ENCODE data around the gene KCNJ11. TPM values are rescaled to one million over a fixed set of nuclear protein-coding genes. Genes with fewer than 3 reads are reported as not detected.

Gene KCNJ11
- polyA plus RNA-seq, 1 donor (not counting 4 experiments of a cell fraction or from before 2014, with no cell fraction given): 0.03 TPM

DNA sequence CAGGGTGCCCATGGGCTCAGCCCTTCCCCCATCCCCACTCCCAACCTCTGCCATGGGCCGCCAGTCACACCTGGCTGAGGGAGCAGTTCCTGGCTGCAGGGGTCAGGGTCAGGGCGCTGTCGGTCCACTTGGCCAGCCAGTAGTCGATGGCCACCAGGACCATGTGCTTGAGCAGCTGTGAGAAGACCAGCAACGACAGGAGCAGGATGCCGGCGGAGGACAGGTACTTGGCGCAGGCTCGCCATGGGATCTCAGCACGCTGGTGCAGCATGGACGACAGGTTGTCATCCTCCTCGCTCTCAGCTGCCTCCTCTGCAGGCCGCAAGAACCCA is 18.3 kb upstream of the KCNJ11 start:
- no peaks in the 10 kb centered on the region for H4K20me1 ChIP-seq (ENCODE audit: control insufficient read depth, extremely low read depth, insufficient read depth, low read length)
- no peak overlapping the region for H3K4me2 ChIP-seq (ENCODE audit: control insufficient read depth, extremely low read depth, insufficient read depth, low read depth, low read length)
- H3K9ac ChIP-seq (ENCODE audit: control insufficient read depth, extremely low read depth, insufficient read depth, low read length): no peak overlapping the region
- no peak for DNase-seq (ENCODE audit: low read depth, low spot score)
- FAIRE-seq: no peak
- H2AFZ ChIP-seq (ENCODE audit: control insufficient read depth, low read length): no peak overlapping the region
- H3K27ac ChIP-seq (ENCODE audit: control insufficient read depth, insufficient read depth, low read length): no peak overlapping the region
- no peaks in the 10 kb centered on the region for H3K9me1 ChIP-seq (ENCODE audit: control insufficient read depth, extremely low read depth, insufficient read depth, low read length)
- no peaks in the 10 kb centered on the region for H3K79me2 ChIP-seq (ENCODE audit: control insufficient read depth, insufficient read depth, low read length)
- no peaks in the 10 kb centered on the region for H3K9me3 ChIP-seq (ENCODE audit: control insufficient read depth, low read depth, low read length)
- H3K4me1 ChIP-seq (ENCODE audit: control insufficient read depth, extremely low read depth, insufficient read depth, low read length): no peaks in the 10 kb centered on the region
- peaks cover 4% of the 10 kb centered on the region for H3K27me3 ChIP-seq (ENCODE audit: control insufficient read depth, extremely low read depth, insufficient read depth, low read length)
- H3K4me3 ChIP-seq (ENCODE audit: control insufficient read depth in 2 of 3, extremely low read depth in 1 of 3, insufficient read depth in 2 of 3, low read depth in 1 of 3, low read length in 3 of 3): no peak overlapping the region
- H3K36me3 ChIP-seq (ENCODE audit: control insufficient read depth in 2 of 2, extremely low read depth in 1 of 2, insufficient read depth in 2 of 2, low read length in 2 of 2): no peaks in the 10 kb centered on the region
- no peak for TF ChIP-seq EZH2 (IDR thresholded peaks at IDR 0.05; ENCODE audit: low read length)
- TF ChIP-seq, protein P1, sequence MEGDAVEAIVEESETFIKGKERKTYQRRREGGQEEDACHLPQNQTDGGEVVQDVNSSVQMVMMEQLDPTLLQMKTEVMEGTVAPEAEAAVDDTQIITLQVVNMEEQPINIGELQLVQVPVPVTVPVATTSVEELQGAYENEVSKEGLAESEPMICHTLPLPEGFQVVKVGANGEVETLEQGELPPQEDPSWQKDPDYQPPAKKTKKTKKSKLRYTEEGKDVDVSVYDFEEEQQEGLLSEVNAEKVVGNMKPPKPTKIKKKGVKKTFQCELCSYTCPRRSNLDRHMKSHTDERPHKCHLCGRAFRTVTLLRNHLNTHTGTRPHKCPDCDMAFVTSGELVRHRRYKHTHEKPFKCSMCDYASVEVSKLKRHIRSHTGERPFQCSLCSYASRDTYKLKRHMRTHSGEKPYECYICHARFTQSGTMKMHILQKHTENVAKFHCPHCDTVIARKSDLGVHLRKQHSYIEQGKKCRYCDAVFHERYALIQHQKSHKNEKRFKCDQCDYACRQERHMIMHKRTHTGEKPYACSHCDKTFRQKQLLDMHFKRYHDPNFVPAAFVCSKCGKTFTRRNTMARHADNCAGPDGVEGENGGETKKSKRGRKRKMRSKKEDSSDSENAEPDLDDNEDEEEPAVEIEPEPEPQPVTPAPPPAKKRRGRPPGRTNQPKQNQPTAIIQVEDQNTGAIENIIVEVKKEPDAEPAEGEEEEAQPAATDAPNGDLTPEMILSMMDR (optimal IDR thresholded peaks at IDR 0.05 in 1 of 3, IDR thresholded peaks at IDR 0.05 in 1 of 3, conservative IDR thresholded peaks at IDR 0.05 in 1 of 3; ENCODE audit: extremely low read depth in 1 of 3, insufficient read depth in 2 of 3, low read length in 3 of 3): no peak
- dilution Hi-C loops (cut with MboI; ENCODE audit: extremely low pct_ligation_motif_present, low sequenced_read_pairs): no loop called here

DNA sequence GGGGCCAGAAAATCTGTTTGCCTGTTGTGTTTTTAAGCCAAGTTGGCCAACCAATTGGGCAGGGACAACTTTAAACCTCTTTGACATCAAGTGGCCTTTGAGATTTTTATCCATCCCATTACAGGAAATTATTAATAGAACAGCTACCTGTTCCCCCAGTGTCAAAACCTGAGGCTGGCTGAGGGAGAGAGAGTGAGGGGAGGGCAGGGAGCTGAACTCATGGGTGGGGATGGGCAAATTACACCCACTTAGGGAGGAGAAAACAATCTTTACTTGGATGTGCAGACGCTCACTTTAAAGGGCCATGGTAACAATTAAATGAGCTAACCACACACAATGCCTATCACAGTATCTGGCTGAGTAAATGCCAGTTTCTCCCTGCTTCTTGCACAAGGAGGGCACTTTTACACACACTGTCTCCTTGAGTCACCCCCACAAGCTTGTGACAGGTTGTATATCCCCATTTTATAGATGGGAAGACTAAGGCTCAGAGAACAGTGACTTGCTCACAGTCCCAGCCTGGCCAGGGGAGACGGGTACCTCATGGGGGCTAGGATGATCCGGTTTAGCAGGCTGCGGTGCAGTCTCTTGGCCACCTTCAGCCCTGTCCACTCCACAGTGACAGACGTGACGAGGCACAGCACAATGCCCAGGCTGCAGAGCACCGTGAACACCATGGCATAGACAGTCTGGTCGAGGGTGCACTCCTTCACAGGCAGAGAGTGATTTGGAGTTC is 17.8 kb upstream of the KCNJ11 start:
- dilution Hi-C loops (cut with MboI; ENCODE audit: extremely low pct_ligation_motif_present, low sequenced_read_pairs): no loop called here
- Histone ChIP-seq H3K4me2 (ENCODE audit: control insufficient read depth, extremely low read depth, insufficient read depth, low read depth, low read length) (no peak overlapping the region), H3K27ac (ENCODE audit: control insufficient read depth, insufficient read depth, low read length) (no peak overlapping the region)

More for the DNA sequence above, 17.8 kb upstream of the KCNJ11 start:
- Histone ChIP-seq H3K9ac (ENCODE audit: control insufficient read depth, extremely low read depth, insufficient read depth, low read length) (no peak overlapping the region), H3K4me1 (ENCODE audit: control insufficient read depth, extremely low read depth, insufficient read depth, low read length) (no peaks in the 10 kb centered on the region), H3K79me2 (ENCODE audit: control insufficient read depth, insufficient read depth, low read length) (no peaks in the 10 kb centered on the region), H2AFZ (ENCODE audit: control insufficient read depth, low read length) (no peak overlapping the region), H3K4me3 (ENCODE audit: control insufficient read depth in 2 of 3, extremely low read depth in 1 of 3, insufficient read depth in 2 of 3, low read depth in 1 of 3, low read length in 3 of 3) (no peak overlapping the region), H3K27me3 (ENCODE audit: control insufficient read depth, extremely low read depth, insufficient read depth, low read length) (peaks cover 4% of the 10 kb centered on the region), H4K20me1 (ENCODE audit: control insufficient read depth, extremely low read depth, insufficient read depth, low read length) (no peaks in the 10 kb centered on the region), H3K36me3 (ENCODE audit: control insufficient read depth in 2 of 2, extremely low read depth in 1 of 2, insufficient read depth in 2 of 2, low read length in 2 of 2) (no peaks in the 10 kb centered on the region), H3K9me1 (ENCODE audit: control insufficient read depth, extremely low read depth, insufficient read depth, low read length) (no peaks in the 10 kb centered on the region), H3K9me3 (ENCODE audit: control insufficient read depth, low read depth, low read length) (no peaks in the 10 kb centered on the region)
- TF ChIP-seq EZH2 (IDR thresholded peaks at IDR 0.05; ENCODE audit: low read length): no peak
- TF ChIP-seq, protein P1 (optimal IDR thresholded peaks at IDR 0.05 in 1 of 3, IDR thresholded peaks at IDR 0.05 in 1 of 3, conservative IDR thresholded peaks at IDR 0.05 in 1 of 3; ENCODE audit: extremely low read depth in 1 of 3, insufficient read depth in 2 of 3, low read length in 3 of 3): no peak
- FAIRE-seq (no peak), DNase-seq (ENCODE audit: low read depth, low spot score) (no peak)
